Karpas-422 (cell line): ENCODE results near the gene MTRF1. TPM values are rescaled to one million over a fixed set of nuclear protein-coding genes. Genes with fewer than 3 reads are reported as not detected.

Experiments used
- DNase-seq: peaks from one replicate; pipeline ENCODE4 v3.0.0-alpha.2; 2015
- H2AFZ ChIP-seq: fragments of 200-600 bp; sonication (generic); 2 replicates; pipeline ENCODE4 v1.6.1; 2014; ENCODE audit warnings: antibody characterized with exemption, low read length, mixed read lengths
- H3K27ac ChIP-seq: fragments of 200-600 bp; sonication (generic); 2 replicates; pipeline ENCODE4 v1.5.1; 2014; ENCODE audit warnings: mild to moderate bottlenecking, low read length, moderate library complexity
- H3K27me3 ChIP-seq: fragments of 200-600 bp; sonication (generic); 2 replicates; pipeline ENCODE4 v1.6.1; 2014; ENCODE audit warnings: low read length, mixed read lengths
- H3K36me3 ChIP-seq: fragments of 200-600 bp; sonication (generic); 2 replicates; pipeline ENCODE4 v1.6.1; 2014; ENCODE audit warnings: low read length, mixed read lengths; ENCODE audit not compliant: insufficient read depth
- H3K4me1 ChIP-seq: fragments of 200-600 bp; sonication (generic); 2 replicates; pipeline ENCODE4 v1.6.1; 2014; ENCODE audit warnings: mild to moderate bottlenecking, low read length, mixed read lengths
- H3K4me2 ChIP-seq: fragments of 200-600 bp; sonication (generic); 2 replicates; pipeline ENCODE4 v1.6.1; 2014; ENCODE audit warnings: low read length, low read depth, mild to moderate bottlenecking; ENCODE audit not compliant: poor library complexity, severe bottlenecking
- H3K4me3 ChIP-seq: fragments of 200-600 bp; sonication (generic); 2 replicates; pipeline ENCODE4 v1.5.1; 2014; ENCODE audit warnings: mild to moderate bottlenecking, antibody characterized with exemption, low read length, mixed read lengths
- H3K79me2 ChIP-seq: fragments of 200-600 bp; sonication (generic); 2 replicates; pipeline ENCODE4 v1.6.1; 2014; ENCODE audit warnings: mild to moderate bottlenecking, low read length, mixed read lengths
- H3K9ac ChIP-seq: fragments of 200-600 bp; sonication (generic); 2 replicates; pipeline ENCODE4 v1.6.0; 2014; ENCODE audit warnings: low read length
- H3K9me2 ChIP-seq: fragments of 200-600 bp; sonication (generic), shearing (Covaris generic); replicated peaks from 2 replicates; pipeline ENCODE4 v1.6.0; 2014; ENCODE audit warnings: mild to moderate bottlenecking, low read length, moderate library complexity; ENCODE audit not compliant: insufficient read depth
- H3K9me3 ChIP-seq: fragments of 300-700, 200-600 bp; sonication (generic); 2 replicates; pipeline ENCODE4 v1.6.1; 2014; ENCODE audit warnings: low read length, mixed read lengths
- H4K20me1 ChIP-seq: fragments of 200-600 bp; sonication (generic); 2 replicates; pipeline ENCODE4 v1.6.1; 2014; ENCODE audit warnings: mild to moderate bottlenecking, antibody characterized with exemption, low read length, low read depth; ENCODE audit not compliant: insufficient read depth
- total RNA-seq: library from RNA; depleted of rRNA; stranded (reverse); fragments of >200 nt; shearing (Covaris generic); gene quantifications from 2 replicates; pipeline ENCODE4 v1.2.3, GENCODE V29; 2014; ENCODE audit warnings: low replicate concordance

The MTRF1 gene
- total RNA-seq, 1 experiment from 2014 or later = 34.2 TPM

GRCh38 chr13:41229356-41229755 is 34.0 kb downstream of the MTRF1 start:
- Histone ChIP-seq H3K4me1 (peaks cover 33% of the 10 kb centered on the region), H3K79me2 (no peaks in the 10 kb centered on the region), H3K4me3 (no peak overlapping the region), H2AFZ (no peak overlapping the region), H3K36me3 (peaks cover 4% of the 10 kb centered on the region; the same call in 1 of the 2 replicates), H3K27me3 (no peaks in the 10 kb centered on the region), H3K4me2 (no peak overlapping the region), H3K9me2 (no peaks in the 10 kb centered on the region), H3K9me3 (no peaks in the 10 kb centered on the region), H4K20me1 (no peaks in the 10 kb centered on the region), H3K27ac (no peak overlapping the region), H3K9ac (no peak overlapping the region)
- no peak for DNase-seq

GRCh38 chr13:41224113-41225110 is 39.0 kb downstream of the MTRF1 start:
- no peak for DNase-seq
- Histone ChIP-seq H4K20me1 (no peaks in the 10 kb centered on the region), H3K4me2 (no peak overlapping the region), H3K9me3 (no peaks in the 10 kb centered on the region), H3K79me2 (no peaks in the 10 kb centered on the region), H3K27ac (no peak overlapping the region), H3K4me3 (no peak overlapping the region), H2AFZ (no peak overlapping the region), H3K27me3 (no peaks in the 10 kb centered on the region), H3K4me1 (peaks cover 11% of the 10 kb centered on the region), H3K36me3 (no peaks in the 10 kb centered on the region; the same call in 1 of the 2 replicates), H3K9ac (no peak overlapping the region), H3K9me2 (no peaks in the 10 kb centered on the region)

- no peaks in the 10 kb centered on the region for H3K9me3 ChIP-seq
Measured at GRCh38 chr13:41222259-41222852, 41.0 kb downstream of the MTRF1 start.

GRCh38 chr13:41220401-41220800 is 43.0 kb downstream of the MTRF1 start:
- no peaks in the 10 kb centered on the region for H3K27me3 ChIP-seq
- no peak overlapping the region for H3K27ac ChIP-seq
- no peak overlapping the region for H3K4me2 ChIP-seq

More at GRCh38 chr13:41222259-41222852, 41.0 kb downstream of the MTRF1 start:
- Histone ChIP-seq H3K4me2 (no peak overlapping the region), H4K20me1 (no peaks in the 10 kb centered on the region), H3K4me3 (no peak overlapping the region), H3K4me1 (peaks cover 11% of the 10 kb centered on the region), H3K9ac (no peak overlapping the region), H3K36me3 (no peaks in the 10 kb centered on the region; the same call in 1 of the 2 replicates), H3K27me3 (no peaks in the 10 kb centered on the region), H2AFZ (no peak overlapping the region), H3K9me2 (no peaks in the 10 kb centered on the region), H3K27ac (no peak overlapping the region), H3K79me2 (no peaks in the 10 kb centered on the region)
- DNase-seq = peak; percentile 83

GRCh38 chr13:41216160-41216559 is 47.2 kb downstream of the MTRF1 start:
- Histone ChIP-seq H2AFZ (no peak overlapping the region), H3K27me3 (no peaks in the 10 kb centered on the region), H3K36me3 (no peaks in the 10 kb centered on the region), H3K4me2 (no peak overlapping the region), H3K9me2 (no peaks in the 10 kb centered on the region), H3K27ac (no peak overlapping the region), H3K4me3 (no peak overlapping the region), H3K9ac (no peak overlapping the region), H3K79me2 (no peaks in the 10 kb centered on the region), H3K9me3 (0 out of 2 replicates have a peak, but pooled peaks cover 2% of the 10 kb centered on the region), H4K20me1 (no peaks in the 10 kb centered on the region), H3K4me1 (no peaks in the 10 kb centered on the region)
- no peak for DNase-seq

More at GRCh38 chr13:41220401-41220800, 43.0 kb downstream of the MTRF1 start:
- H3K9ac ChIP-seq = no peak overlapping the region
- no peak for DNase-seq
- no peaks in the 10 kb centered on the region for H3K9me2 ChIP-seq
- H3K4me1 ChIP-seq = peaks cover 11% of the 10 kb centered on the region
- no peak overlapping the region for H2AFZ ChIP-seq
- H3K9me3 ChIP-seq = no peaks in the 10 kb centered on the region
- H4K20me1 ChIP-seq = no peaks in the 10 kb centered on the region
- H3K36me3 ChIP-seq = no peaks in the 10 kb centered on the region; the same call in 1 of the 2 replicates
- no peak overlapping the region for H3K4me3 ChIP-seq
- no peaks in the 10 kb centered on the region for H3K79me2 ChIP-seq

- no peaks in the 10 kb centered on the region for H4K20me1 ChIP-seq
- no peaks in the 10 kb centered on the region for H3K4me1 ChIP-seq
- no peak overlapping the region for H3K4me3 ChIP-seq
- H3K9me3 ChIP-seq = 0 out of 2 replicates have a peak, but pooled peaks cover 3% of the 10 kb centered on the region
- H3K27me3 ChIP-seq = no peaks in the 10 kb centered on the region
- no peak overlapping the region for H3K27ac ChIP-seq
- no peak overlapping the region for H3K9ac ChIP-seq
- DNase-seq = no peak
- no peaks in the 10 kb centered on the region for H3K9me2 ChIP-seq
- H2AFZ ChIP-seq = no peak overlapping the region
- H3K79me2 ChIP-seq = no peaks in the 10 kb centered on the region
- H3K4me2 ChIP-seq = no peak overlapping the region
- no peaks in the 10 kb centered on the region for H3K36me3 ChIP-seq
Measured at GRCh38 chr13:41213919-41214318, 49.5 kb downstream of the MTRF1 start.

GRCh38 chr13:41213316-41213715 is 50.1 kb downstream of the MTRF1 start:
- no peak overlapping the region for H3K4me2 ChIP-seq
- no peaks in the 10 kb centered on the region for H4K20me1 ChIP-seq

GRCh38 chr13:41212881-41213280 is 50.5 kb downstream of the MTRF1 start:
- no peaks in the 10 kb centered on the region for H4K20me1 ChIP-seq
- H3K9me3 ChIP-seq = 0 out of 2 replicates have a peak, but pooled peaks cover 3% of the 10 kb centered on the region
- H3K9me2 ChIP-seq = no peaks in the 10 kb centered on the region
- H3K79me2 ChIP-seq = no peaks in the 10 kb centered on the region
- H3K27me3 ChIP-seq = no peaks in the 10 kb centered on the region
- H3K9ac ChIP-seq = no peak overlapping the region
- H3K4me2 ChIP-seq = no peak overlapping the region
- DNase-seq = no peak
- H3K4me1 ChIP-seq = no peaks in the 10 kb centered on the region
- H3K4me3 ChIP-seq = no peak overlapping the region
- no peak overlapping the region for H3K27ac ChIP-seq
- H3K36me3 ChIP-seq = no peaks in the 10 kb centered on the region
- no peak overlapping the region for H2AFZ ChIP-seq

More at GRCh38 chr13:41213316-41213715, 50.1 kb downstream of the MTRF1 start:
- Histone ChIP-seq H3K79me2 (no peaks in the 10 kb centered on the region), H3K9me3 (0 out of 2 replicates have a peak, but pooled peaks cover 3% of the 10 kb centered on the region), H3K4me3 (no peak overlapping the region), H2AFZ (no peak overlapping the region), H3K27me3 (no peaks in the 10 kb centered on the region), H3K9ac (no peak overlapping the region), H3K36me3 (no peaks in the 10 kb centered on the region), H3K4me1 (no peaks in the 10 kb centered on the region), H3K9me2 (no peaks in the 10 kb centered on the region), H3K27ac (no peak overlapping the region)
- no peak for DNase-seq
